GM21529 (cell line): ENCODE data around the gene PDE4D.
A peak's percentile ranks its signal among the peaks of the same experiment; 100 is the strongest.
"Not testable (repeated sequence)": the region's sequence is repeated elsewhere in the genome, so short reads cannot be mapped to it uniquely, and the experiment has no call there.

Experiments used
- ATAC-seq: cut with Tn5 transposase; IDR thresholded peaks from one replicate; pipeline ENCODE4 v1.9.1; 2021; ENCODE audit not compliant: unreplicated experiment

Gene PDE4D

DNA sequence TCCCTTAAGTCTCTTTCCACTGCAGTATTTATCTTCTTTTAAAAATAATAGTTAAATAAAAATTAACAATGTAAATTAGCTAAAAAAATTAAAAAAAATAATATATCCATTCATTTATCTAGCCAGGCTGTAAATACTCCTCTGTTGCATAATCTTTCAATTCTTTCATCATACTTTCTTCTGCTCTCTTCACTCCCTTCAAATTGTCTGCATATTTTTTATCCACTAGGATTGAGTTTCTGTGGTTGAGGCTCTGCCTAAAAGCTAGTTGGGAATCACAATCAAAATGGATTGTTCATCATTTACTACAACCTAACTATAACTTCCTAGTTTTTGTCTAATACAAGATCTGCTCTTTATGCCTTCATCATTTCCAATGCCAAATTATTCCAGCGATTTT, 182.2 kb downstream of the PDE4D start:
- ATAC-seq: no peak

DNA sequence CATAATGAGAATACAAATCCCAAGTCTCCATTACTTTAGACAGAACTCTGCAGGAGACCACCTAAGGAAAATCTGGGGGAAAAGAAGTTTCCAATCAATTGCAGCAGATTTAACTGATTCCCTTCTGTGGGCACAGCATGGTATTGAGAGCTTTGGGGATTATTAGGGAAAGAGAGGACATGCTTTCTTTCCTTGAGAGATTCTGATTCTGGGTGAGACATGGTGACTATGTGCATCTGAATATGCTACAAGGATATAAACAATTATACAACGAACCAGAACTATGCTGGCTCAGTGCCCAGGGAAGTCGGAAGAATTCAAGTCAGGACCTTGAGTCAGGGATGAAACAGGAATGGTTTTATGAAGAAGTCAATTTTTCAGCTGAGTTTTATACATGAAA, 183.7 kb downstream of the PDE4D start:
- ATAC-seq: no peak

DNA sequence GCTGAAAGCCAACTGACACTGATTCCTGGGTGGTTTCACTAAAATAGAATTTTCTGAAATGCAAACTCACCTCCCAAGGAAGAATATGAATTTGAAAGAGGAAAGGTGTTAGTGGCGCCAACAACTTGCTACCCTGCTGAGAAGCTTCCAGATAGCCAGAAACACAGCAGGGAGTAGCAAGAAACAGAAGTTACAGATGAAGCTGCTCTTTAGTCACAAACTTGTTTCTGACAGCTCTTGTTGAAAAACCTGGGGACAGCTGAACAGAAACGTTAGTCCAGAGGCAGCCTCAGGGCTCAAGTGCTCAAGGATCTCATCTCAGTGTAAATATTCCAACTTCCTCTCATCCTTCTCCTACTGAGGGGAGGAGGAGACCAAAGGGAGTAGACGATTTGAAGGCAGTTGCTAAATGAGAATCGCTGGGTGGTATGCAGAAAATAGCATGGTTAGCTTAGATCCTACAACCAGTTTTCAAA, 184.1 kb downstream of the PDE4D start:
- ATAC-seq: no peak

DNA sequence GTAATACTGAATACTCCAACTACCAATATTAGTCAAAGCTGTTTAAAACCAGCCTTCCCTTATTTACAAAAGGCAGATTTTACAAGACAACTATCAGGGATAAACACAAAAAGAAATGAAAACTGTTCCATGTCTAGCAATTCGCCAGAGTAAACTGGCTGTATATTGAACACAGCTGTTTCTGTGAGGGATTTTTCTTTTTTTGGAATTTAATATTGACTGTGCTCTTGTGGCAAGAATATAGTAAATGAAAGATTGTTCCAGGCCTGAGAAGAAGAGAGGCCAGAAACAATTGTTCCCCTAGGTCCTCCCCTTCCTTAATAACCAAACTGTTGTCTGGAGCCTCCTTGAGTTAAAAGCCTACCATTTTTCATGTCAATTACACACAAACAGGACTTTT, 188.6 kb downstream of the PDE4D start:
- ATAC-seq: no peak

DNA sequence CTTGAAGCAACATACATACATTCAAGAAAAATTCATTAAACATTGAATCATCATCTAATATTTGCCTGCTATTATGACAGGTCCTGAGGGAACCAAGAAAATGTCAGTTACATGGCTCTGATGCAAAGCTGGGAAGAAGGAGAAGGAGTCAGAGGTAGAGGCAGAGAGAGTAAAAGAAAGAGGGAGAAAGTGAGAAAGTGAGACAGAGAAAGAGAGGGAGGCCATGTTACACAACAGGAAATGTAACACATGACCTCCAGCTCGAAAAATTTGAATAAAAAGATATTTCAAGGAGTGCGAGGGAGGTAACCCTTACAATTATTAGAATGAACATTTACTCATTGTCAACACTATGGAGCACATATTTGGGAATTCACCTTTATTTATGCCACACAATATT, 189.7 kb downstream of the PDE4D start:
- ATAC-seq: no peak

DNA sequence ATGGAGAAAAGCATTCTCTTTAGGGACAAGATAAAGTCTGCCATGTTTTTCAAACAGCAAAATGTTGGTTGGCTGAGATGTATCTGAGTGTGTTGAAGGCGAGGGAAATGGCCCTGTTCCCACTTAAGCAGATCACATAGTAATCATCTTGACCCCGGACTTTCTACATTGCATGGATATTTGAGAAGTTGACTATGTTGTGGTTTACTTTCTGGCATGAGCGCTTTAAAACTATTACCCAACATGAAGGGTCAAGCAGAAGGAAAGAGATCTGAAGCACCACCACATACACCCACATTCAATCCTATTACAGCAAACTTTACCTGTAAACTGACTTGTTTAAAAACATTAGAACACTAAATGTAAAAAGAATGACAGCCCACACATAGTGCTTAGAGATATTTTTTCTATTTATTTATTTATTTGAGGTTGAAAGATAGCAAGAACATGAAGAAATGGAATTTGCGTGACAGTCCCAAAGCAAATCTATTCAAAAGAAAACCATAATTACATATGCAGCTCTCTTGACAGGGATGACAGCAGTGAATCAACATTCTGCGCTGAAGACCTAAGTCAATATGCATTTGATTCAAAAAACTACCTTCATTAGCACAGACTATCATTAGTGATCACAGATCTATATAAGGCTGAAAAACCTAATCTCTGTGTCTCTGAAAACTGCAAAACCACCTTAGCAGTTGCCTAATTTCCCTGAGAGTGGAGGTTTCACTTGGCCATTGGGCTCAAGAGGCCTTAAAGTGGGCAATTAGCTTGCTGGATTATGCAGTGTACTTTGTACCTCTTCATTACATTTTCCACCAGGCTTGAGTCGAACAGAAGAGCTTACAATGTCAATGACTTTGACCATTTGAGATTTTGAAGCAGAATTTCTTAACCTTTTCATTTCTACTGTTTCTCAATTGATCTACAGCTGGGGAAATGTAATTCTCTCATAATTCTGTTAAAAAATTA, 195.0 kb downstream of the PDE4D start:
- ATAC-seq: no peak

DNA sequence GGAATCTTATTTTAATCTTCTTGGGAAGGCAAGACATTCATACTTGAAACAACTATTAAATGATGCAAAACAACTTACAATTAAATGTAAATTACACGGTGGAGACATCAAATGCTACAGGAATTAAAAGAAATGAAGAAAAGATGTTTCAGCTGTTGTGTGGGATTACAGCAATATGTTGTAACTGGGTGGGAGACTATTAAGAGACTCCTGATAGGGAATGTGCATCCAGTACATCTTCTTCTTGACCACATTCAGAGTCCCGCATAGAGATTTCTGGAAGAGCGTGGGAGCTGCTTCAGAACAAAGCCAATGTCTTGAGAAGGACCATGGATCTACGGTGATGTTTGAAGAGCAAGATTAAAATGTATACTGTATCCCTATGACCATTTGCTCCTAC, 199.1 kb downstream of the PDE4D start:
- ATAC-seq: no peak

DNA sequence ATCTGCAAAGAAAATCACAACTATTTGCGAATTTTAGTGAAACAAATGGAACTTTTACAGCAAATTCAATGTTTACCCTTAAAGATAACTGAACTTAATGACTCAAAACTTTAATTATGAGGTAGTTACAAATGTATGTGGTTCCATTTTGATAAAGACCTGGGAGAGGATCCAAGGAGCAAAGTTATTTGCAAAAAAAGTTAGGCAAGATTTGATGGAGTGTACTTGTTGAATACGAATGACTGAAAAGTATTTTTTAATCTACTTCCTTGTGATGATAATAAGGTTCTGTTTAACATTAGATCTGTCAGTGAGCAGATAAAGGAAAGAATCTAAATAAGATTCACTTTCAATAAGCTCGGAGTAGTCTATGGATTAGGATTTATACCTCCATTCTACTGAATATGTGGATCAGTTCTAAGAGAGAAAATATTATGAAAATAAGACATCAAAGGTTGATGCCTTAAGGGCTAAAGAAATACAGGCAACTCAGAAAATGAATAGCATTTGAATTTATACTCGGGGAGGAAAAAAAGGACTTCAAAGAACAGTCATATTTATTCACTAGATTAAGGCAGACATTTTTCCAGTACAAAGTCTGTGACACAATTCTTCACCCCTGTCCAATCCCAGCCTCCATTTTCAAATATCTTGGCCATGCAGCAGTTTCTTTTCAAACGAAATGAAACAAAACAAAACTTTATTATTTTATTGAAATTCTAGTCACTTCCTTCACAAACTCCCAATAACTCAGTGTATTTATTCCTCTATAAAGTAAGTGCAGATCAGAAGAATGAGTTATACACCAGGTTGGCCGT, 199.8 kb downstream of the PDE4D start:
- ATAC-seq: no peak

DNA sequence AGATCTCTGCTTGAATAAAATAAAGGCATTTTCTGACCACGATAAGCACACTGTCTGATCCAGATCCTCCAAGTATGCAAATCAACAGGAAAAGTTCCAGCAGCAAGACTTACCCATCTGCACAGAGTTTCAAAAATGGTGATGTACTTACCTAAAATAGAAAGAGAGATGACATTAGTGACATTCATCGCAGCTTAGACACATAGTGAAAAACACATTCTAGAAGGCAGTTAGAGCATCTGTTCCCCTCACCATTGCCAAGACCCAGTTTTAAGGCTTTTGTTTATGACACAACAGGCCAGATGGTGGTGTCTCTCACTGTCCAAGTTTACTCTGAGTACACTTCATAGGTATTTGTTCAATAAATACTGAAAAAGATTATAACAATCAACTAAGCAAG, 207.7 kb downstream of the PDE4D start:
- peak; percentile 80 for ATAC-seq

DNA sequence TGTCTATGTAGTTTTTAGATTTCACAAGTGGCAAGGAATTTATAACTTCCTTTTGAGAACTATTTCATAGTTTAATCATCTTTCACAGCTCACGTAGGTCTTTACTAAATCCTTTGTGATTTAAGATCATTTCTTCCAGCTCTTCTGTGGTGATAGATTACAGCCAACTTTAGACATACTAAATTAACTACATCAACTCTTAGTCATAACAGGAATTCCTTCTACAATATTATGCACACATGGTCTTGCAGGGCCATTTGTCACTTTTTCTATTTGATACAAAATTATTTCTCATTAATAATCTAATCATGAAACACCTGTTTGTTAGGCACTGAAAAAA, 208.4 kb downstream of the PDE4D start:
- no peak for ATAC-seq

DNA sequence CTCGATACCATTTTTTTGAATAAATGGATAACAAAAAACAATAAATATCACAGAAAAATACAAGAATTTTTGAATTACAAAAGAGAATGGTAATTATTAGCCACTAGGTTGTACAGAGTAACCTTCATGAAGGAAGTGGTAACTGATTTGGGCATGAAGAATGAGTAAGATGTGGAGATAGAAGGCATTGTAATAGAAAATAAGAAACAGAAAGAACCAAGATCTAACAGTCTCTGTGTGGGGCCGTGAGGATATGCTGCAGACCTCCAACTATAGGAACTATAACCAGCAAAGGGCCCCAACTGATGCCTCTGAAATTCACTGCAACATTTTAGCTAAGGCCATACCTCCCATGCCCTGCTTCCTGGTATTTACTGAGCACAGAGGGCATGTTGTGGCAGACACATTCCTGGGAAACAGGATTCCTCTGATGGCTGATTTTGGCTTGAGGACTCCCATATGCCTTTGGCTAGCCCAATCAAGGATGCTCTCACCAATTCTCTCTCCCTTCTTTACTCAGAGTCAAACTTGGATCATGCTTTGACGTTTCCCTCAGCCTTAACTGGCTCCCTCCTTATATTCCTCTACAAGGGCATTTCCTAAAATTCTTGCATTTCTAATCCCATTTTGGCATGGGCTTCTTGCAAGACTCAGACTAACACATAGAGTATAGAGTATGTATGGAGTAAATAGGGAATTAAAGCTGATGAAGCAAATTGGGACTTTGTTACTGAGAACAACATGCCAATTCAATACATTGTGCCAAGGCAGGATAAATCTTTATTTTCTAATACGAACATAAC, 208.9 kb downstream of the PDE4D start:
- peak; percentile 49 for ATAC-seq

DNA sequence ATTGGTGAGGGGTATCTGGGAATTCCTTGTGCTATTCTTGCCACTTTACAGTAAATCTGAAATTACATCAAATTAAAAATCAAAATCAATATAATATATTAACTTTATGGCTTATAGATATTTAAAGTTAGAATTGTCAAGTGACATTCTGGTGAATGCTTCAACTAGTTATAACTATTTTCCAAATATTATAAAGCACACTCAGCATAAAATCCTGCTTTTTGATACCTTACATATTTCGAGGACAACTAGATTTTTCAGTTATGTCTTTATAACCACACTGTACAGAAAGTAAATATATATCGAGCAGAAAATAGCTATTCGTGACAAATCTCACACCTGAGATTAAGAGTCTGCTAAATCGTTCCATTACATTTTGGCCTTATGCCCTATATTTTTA, 210.2 kb downstream of the PDE4D start:
- ATAC-seq: no peak

DNA sequence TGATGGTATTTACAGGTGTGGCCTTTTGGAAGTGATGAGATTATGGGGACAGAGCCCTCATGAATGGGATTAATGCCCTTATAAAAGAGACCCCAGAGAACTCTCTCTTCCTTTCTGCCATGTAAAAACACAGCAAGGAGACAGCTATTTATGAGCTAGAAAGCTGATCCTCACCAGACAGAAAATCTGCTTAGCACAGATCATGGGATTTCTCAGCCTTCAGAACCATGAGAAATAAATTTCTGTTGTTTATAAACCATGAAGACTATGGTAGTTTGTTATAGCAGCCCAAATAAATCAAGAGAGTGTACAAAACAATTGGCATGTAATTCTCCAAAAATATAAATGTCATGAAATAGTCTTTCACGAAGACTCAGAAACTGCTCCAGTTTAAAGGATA, 211.0 kb downstream of the PDE4D start:
- no peak for ATAC-seq

DNA sequence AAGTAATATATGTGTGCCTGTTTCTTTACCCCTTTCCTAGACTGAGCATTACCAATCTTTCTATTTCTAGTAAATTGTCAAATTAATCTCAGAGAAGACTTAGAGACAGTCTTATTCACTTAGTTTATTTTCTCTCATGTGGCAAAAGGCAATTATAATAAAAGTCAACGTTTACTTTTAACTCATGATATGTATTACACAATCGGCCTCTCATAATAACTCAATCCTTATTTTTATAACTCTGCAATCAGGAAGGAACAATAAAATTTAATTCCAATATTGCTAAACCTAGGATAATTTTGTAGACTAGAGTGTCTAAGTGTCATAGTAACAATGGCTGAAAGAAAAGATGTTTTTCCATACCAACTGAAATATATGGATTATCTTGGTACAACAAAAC, 214.6 kb downstream of the PDE4D start:
- ATAC-seq: no peak

DNA sequence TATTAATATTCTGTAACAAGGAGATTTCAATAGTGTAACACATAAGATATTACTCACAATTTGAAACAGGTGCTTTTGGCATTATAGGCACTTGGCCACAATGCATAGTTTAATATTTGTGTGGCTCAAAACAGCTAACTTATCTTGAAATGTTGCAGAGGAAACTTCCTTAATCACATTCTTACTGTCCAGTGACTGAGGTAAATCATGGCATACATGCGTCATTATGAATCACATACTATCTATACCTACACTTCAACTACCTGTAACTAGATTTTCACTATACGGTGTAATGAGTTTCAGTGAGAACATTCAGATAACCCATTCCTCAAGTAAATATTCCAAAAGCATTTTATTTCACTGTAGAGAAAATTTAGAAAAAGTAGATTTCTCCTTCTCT, 218.8 kb downstream of the PDE4D start:
- no peak for ATAC-seq

DNA sequence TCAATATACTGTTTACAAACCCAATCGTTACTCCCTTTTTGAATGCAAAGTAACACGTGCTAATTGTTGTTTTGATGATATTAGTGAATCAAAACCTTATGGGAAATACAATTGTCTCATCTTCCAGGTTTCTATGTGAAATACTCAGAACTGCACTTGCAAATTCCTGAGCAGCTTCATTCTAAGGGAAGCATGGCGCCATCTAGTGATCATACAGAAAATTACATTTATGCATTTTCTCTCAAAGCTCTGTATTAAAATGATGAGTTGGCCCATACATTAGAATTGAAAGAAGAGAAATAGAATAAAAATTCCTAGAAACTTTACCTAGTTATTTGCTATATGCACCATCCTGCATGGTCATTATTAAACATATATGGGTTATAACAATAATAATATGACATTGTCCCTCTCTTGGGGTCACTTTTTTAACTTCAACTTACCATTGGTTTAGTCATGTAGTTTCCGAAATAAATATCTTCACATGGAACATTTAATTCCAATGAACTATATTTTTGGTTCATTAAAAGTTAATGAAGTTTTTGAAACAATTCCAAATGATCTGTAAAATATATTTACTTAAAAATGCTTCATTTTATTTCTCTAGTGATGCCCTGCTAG, 220.0 kb downstream of the PDE4D start:
- ATAC-seq: no peak

DNA sequence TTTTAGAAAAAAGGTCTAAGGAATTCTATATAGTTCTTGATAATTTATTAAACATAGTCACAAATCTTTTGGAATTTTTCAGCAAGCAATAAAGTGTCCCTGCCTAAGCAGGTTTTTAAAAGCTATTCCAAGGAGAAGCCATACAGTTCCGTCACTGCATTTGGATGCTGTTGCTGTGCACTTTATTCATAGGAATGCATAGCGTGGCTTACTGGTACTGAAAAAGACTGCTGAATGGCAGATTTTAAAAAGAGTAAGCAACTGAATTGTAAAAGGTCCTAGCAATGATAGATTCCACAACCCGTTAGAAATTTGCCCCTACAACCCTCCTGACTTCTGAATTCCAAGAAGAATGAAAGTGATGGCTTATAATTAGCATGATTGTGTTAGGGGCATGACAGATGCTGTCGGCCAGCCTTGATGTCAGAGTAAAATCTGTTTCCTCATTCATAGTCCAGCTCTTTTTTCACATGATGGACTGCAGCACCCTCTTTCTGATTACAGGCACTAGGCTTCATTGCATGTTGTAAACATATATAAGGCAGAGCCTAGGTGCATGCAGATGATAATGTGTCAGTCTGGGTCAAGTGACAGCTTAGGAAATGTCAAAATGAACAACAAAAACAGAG, 227.0 kb downstream of the PDE4D start:
- no peak for ATAC-seq

DNA sequence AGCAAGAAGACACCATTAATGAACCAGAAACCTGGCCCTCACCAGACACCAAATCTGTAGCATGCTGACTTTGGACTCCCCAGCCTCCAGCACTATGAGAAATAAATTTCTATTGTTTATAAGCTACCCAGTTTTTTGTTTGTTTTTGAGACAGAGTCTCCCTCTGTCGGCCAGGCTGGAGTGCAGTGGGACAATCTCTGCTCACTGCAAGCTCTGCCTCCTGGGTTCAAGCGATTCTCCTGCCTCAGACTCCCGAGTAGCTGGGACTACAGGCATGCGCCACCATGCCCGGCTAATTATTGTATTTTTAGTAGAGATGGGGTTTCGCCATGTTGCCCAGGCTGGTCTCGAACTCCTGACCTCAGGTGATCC, 227.7 kb downstream of the PDE4D start:
- ATAC-seq: not testable (repeated sequence)

DNA sequence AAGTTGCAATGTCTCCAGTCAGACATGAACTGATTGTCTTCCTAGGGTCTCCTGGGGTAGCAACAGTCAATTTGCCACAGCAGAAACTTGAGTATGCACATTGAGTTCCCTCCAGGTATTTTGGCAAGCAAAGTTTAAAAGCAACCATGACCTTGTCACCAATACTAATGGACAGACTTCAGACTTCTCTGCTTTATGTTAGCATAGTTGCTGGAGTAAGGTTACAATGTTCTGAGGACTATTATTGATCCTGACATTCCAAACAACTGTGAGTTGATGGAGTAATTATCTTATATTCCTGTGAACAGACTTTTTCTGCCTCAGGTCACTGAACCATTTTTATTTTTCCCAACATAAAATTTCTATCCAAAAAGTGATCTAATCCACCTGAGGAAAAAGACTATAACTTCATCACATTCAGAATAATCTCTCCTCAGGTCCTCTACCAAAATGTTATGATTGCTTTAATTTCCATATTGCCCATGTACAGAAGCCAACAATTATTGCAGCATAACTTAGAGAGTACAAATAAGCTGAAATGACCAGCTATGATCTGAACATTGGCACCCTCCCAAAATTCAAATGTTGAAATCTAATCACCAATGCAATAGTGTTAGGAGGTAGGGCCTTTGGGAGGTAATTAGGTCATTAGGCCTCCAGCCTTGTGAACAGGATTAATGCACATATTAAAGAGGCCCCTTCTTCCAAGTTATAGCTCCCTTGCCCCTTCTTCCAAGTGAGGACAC, 228.3 kb downstream of the PDE4D start:
- no peak for ATAC-seq
